Mesendoderm (in vitro differentiated cells): ENCODE data around the gene TMEM229B.
A peak's percentile ranks its signal among the peaks of the same experiment; 100 is the strongest.

Source experiments
- DNase-seq: peaks from one replicate; pipeline ENCODE4 v3.0.0; 2013
- H2AK5ac ChIP-seq: 2 replicates; pipeline ENCODE4 v1.6.1; 2013; ENCODE audit warnings: low read length, inconsistent platforms
- H2BK120ac ChIP-seq: 2 replicates; pipeline ENCODE4 v1.6.1; 2013; ENCODE audit warnings: low read depth, mild to moderate bottlenecking, low read length, moderate library complexity, mixed read lengths
- H2BK15ac ChIP-seq: replicated peaks from 2 replicates; pipeline ENCODE4 v1.6.1; 2013; ENCODE audit warnings: low read depth, mild to moderate bottlenecking, moderate library complexity
- H2BK5ac ChIP-seq: 2 replicates; pipeline ENCODE4 v1.6.1; 2013; ENCODE audit warnings: low read length, inconsistent platforms
- H3K18ac ChIP-seq: 2 replicates; pipeline ENCODE4 v1.6.1; 2013; ENCODE audit warnings: mild to moderate bottlenecking, low read length, mixed read lengths
- H3K23ac ChIP-seq: one replicate; pipeline ENCODE4 v1.6.1; 2013; ENCODE audit warnings: low read length
- H3K27ac ChIP-seq: 2 replicates; pipeline ENCODE4 v1.5.1; 2013; ENCODE audit warnings: low read depth, mild to moderate bottlenecking, inconsistent platforms, low read length, moderate library complexity
- H3K27me3 ChIP-seq: 2 replicates; pipeline ENCODE4 v1.6.1; 2013; ENCODE audit warnings: low read length, control low read depth, mild to moderate bottlenecking, inconsistent platforms; ENCODE audit not compliant: insufficient read depth, poor library complexity
- H3K36me3 ChIP-seq: 2 replicates; pipeline ENCODE4 v1.6.1; 2013; ENCODE audit warnings: low read length, inconsistent platforms; ENCODE audit not compliant: control insufficient read depth, insufficient read depth
- H3K4ac ChIP-seq: one replicate; pipeline ENCODE4 v1.6.1; 2013; ENCODE audit warnings: low read depth, mild to moderate bottlenecking, low read length, moderate library complexity
- H3K4me1 ChIP-seq: 2 replicates; pipeline ENCODE4 v1.6.1; 2013; ENCODE audit warnings: low read depth, low read length, inconsistent platforms; ENCODE audit not compliant: control insufficient read depth
- H3K4me2 ChIP-seq: 2 replicates; pipeline ENCODE4 v1.6.1; 2013; ENCODE audit warnings: low read length
- H3K4me3 ChIP-seq: 2 replicates; pipeline ENCODE4 v1.5.1; 2013; ENCODE audit warnings: mild to moderate bottlenecking, low read length
- H3K56ac ChIP-seq: one replicate; pipeline ENCODE4 v1.6.1; 2013; ENCODE audit warnings: low read length
- H3K79me1 ChIP-seq: 2 replicates; pipeline ENCODE4 v1.6.1; 2013; ENCODE audit warnings: low read length, inconsistent platforms
- H3K79me2 ChIP-seq: 2 replicates; pipeline ENCODE4 v1.6.1; 2013; ENCODE audit warnings: mild to moderate bottlenecking, low read length; ENCODE audit not compliant: control insufficient read depth, insufficient read depth
- H3K9ac ChIP-seq: 2 replicates; pipeline ENCODE4 v1.6.1; 2013; ENCODE audit warnings: low read length, inconsistent platforms
- H4K5ac ChIP-seq: one replicate; pipeline ENCODE4 v1.6.1; 2013; ENCODE audit warnings: low read length
- H4K8ac ChIP-seq: one replicate; pipeline ENCODE4 v1.6.1; 2013; ENCODE audit warnings: low read depth, mild to moderate bottlenecking, control low read depth, low read length, moderate library complexity
- WGBS: extraction: QIAGEN DNeasy Blood & Tissue Kit; methylation state at CpG from one replicate; pipeline ENCODE4 v1.1.7; 2013; ENCODE audit warnings: low lambda C conversion rate, missing lambda C conversion rate; ENCODE audit not compliant: insufficient coverage; ENCODE audit errors: extremely low coverage; 5-methylcytosine and 5-hydroxymethylcytosine counted together

TMEM229B gene

GRCh38 chr14:67436006-67436866 is 52.3 kb downstream of the TMEM229B start:
- H3K9ac ChIP-seq: no peak overlapping the region
- H3K27me3 ChIP-seq: no peaks in the 10 kb centered on the region
- DNase-seq: no peak
- H3K79me1 ChIP-seq: no peaks in the 10 kb centered on the region
- no peaks in the 10 kb centered on the region for H3K79me2 ChIP-seq
- no peak overlapping the region for H3K27ac ChIP-seq
- no peaks in the 10 kb centered on the region for H3K36me3 ChIP-seq
- H2AK5ac ChIP-seq: no peak overlapping the region
- H2BK15ac ChIP-seq: no peak overlapping the region
- WGBS: no CpG with 5 or more reads among the region's 10 CpGs
- H3K18ac ChIP-seq: no peak overlapping the region
- no peak overlapping the region for H3K4me3 ChIP-seq
- no peak overlapping the region for H3K4ac ChIP-seq
- H4K8ac ChIP-seq: no peak overlapping the region
- H4K5ac ChIP-seq: no peak overlapping the region
- no peak overlapping the region for H3K4me2 ChIP-seq
- no peak overlapping the region for H3K23ac ChIP-seq
- no peaks in the 10 kb centered on the region for H3K4me1 ChIP-seq
- H2BK5ac ChIP-seq: no peak overlapping the region
- H3K56ac ChIP-seq: no peak overlapping the region
- H2BK120ac ChIP-seq: no peak overlapping the region

GRCh38 chr14:67435603-67436002 is 52.9 kb downstream of the TMEM229B start:
- WGBS: no CpG with 5 or more reads among the region's 5 CpGs
- H3K27me3 ChIP-seq: no peaks in the 10 kb centered on the region

DNA sequence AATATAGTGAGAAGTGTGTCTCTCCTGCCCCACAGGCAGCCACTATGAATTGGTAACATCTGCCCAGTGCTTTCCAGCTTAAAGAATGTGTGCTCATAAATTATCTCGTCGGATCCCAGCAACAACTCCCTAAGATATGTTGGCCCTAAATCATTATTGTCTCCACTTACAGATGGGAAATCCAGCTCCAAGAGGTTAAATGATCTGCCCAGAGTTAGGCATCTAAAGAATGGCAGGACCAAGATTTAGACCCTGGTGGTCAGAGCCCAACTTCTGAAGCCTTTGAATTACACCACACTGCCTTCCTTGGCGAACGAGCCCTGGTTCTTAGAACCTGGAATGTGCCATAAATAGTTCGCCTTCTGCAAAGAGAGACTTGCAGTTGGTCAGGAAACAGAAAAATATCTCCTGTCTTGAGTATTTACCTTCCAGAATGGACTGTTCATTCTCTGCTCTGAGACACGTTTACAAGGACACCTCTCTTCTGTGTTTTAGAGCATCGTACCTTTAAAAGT is 56.4 kb downstream of the TMEM229B start:
- no peak for DNase-seq

More at GRCh38 chr14:67435603-67436002, 52.9 kb downstream of the TMEM229B start:
- no peak for DNase-seq
- no peaks in the 10 kb centered on the region for H3K79me1 ChIP-seq
- no peak overlapping the region for H3K4me3 ChIP-seq
- no peak overlapping the region for H3K27ac ChIP-seq
- no peak overlapping the region for H3K23ac ChIP-seq
- H2BK15ac ChIP-seq: no peak overlapping the region
- no peak overlapping the region for H3K4ac ChIP-seq
- no peak overlapping the region for H2BK5ac ChIP-seq
- H4K8ac ChIP-seq: no peak overlapping the region
- no peaks in the 10 kb centered on the region for H3K4me1 ChIP-seq
- no peak overlapping the region for H2BK120ac ChIP-seq
- H3K56ac ChIP-seq: no peak overlapping the region
- no peaks in the 10 kb centered on the region for H3K36me3 ChIP-seq
- H3K9ac ChIP-seq: no peak overlapping the region
- H4K5ac ChIP-seq: no peak overlapping the region
- no peak overlapping the region for H3K4me2 ChIP-seq
- no peak overlapping the region for H2AK5ac ChIP-seq
- H3K18ac ChIP-seq: no peak overlapping the region
- no peaks in the 10 kb centered on the region for H3K79me2 ChIP-seq

DNA sequence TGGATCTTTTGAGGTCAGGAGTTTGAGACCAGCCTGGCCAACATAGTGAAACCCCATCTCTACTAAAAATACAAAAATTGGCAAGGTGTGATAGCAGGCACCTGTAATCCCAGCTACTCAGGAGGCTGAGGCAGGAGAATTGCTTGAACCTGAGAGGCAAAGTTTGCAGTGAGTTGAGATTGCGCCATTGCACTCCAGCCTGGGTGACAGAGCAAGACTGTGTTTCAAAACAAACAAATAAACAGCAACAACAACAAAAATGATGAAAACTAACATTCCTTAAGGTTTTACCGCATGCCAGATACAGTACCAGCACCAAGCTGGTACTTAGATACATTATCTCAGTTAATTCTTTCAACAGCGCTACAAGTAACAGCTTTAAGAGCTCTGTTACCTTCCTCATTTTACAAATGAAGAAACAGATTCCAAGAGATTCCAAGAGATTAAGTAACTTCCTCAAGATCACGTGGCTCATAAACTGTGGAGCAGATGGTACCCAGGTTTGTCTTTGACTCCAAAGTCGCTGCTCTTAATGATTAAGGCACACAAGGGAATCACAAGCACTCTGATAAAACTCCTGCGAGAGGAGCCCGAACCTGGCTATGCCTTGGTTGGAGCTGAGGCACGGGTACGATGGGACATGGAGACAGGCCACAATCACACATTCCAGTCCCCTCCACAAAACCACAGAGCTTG is 58.9 kb downstream of the TMEM229B start:
- H2BK15ac ChIP-seq: no peak overlapping the region
- no peaks in the 10 kb centered on the region for H3K79me2 ChIP-seq
- H3K9ac ChIP-seq: no peak overlapping the region
- no peak overlapping the region for H4K5ac ChIP-seq
- H3K27me3 ChIP-seq: no peaks in the 10 kb centered on the region
- no peaks in the 10 kb centered on the region for H3K79me1 ChIP-seq
- H3K36me3 ChIP-seq: no peaks in the 10 kb centered on the region
- H3K4me2 ChIP-seq: no peak overlapping the region
- no peak overlapping the region for H3K4me3 ChIP-seq
- H3K27ac ChIP-seq: no peak overlapping the region
- DNase-seq: no peak
- WGBS: no CpG with 5 or more reads among the region's 9 CpGs
- H3K18ac ChIP-seq: no peak overlapping the region
- H2BK5ac ChIP-seq: no peak overlapping the region
- H3K23ac ChIP-seq: no peak overlapping the region
- H2BK120ac ChIP-seq: no peak overlapping the region
- no peaks in the 10 kb centered on the region for H3K4me1 ChIP-seq
- H3K4ac ChIP-seq: no peak overlapping the region
- H2AK5ac ChIP-seq: no peak overlapping the region
- no peak overlapping the region for H3K56ac ChIP-seq
- H4K8ac ChIP-seq: no peak overlapping the region

More for the DNA sequence above, 56.4 kb downstream of the TMEM229B start:
- H3K18ac ChIP-seq: no peak overlapping the region
- no CpG with 5 or more reads among the region's 7 CpGs for WGBS
- H3K27me3 ChIP-seq: no peaks in the 10 kb centered on the region
- no peaks in the 10 kb centered on the region for H3K36me3 ChIP-seq
- no peak overlapping the region for H3K56ac ChIP-seq
- H3K79me1 ChIP-seq: no peaks in the 10 kb centered on the region
- no peak overlapping the region for H3K27ac ChIP-seq
- no peak overlapping the region for H3K4me3 ChIP-seq
- no peak overlapping the region for H2BK15ac ChIP-seq
- no peak overlapping the region for H2BK120ac ChIP-seq
- H2BK5ac ChIP-seq: no peak overlapping the region
- H4K8ac ChIP-seq: no peak overlapping the region
- H2AK5ac ChIP-seq: no peak overlapping the region
- H3K4me1 ChIP-seq: no peaks in the 10 kb centered on the region
- no peak overlapping the region for H3K23ac ChIP-seq
- no peak overlapping the region for H3K4me2 ChIP-seq
- H3K9ac ChIP-seq: no peak overlapping the region
- H3K79me2 ChIP-seq: no peaks in the 10 kb centered on the region
- no peak overlapping the region for H3K4ac ChIP-seq
- no peak overlapping the region for H4K5ac ChIP-seq

DNA sequence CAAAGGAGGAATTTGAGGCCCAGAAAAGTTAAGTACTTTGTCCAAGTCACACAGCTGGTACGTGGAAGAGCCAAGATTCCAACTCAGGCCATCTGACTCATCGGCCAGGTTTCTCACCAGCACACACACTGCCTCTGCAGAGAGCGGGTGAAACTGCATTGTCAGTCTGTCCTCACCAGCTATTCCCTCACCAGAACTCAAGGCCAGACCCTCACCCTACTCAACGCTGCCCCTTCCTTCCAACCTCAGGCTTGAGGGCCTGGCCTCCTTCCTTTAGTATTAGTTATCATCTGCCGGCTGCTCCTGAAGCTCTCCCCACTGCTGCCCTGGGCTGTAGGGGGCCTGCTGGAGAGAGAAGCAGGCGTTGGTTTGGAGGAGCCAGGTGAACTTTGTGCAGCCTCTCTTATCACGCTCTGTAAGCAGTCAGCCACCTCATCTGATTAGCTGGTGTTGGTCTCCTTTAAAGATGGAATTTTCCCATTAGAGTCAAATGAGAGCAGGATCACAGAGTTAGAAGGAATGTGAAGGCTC is 60.0 kb downstream of the TMEM229B start:
- no peak overlapping the region for H4K5ac ChIP-seq
- H3K4me1 ChIP-seq: no peaks in the 10 kb centered on the region
- H3K36me3 ChIP-seq: no peaks in the 10 kb centered on the region
- WGBS: no CpG with 5 or more reads among the region's 7 CpGs
- H2AK5ac ChIP-seq: no peak overlapping the region
- no peak overlapping the region for H2BK5ac ChIP-seq
- no peak overlapping the region for H2BK15ac ChIP-seq
- no peak overlapping the region for H3K56ac ChIP-seq
- no peaks in the 10 kb centered on the region for H3K79me1 ChIP-seq
- no peak overlapping the region for H3K23ac ChIP-seq
- H4K8ac ChIP-seq: no peak overlapping the region
- no peak overlapping the region for H3K27ac ChIP-seq
- H3K27me3 ChIP-seq: no peaks in the 10 kb centered on the region
- no peak overlapping the region for H3K4me2 ChIP-seq
- H3K79me2 ChIP-seq: no peaks in the 10 kb centered on the region
- DNase-seq: peak; percentile 88
- no peak overlapping the region for H3K4ac ChIP-seq
- no peak overlapping the region for H3K9ac ChIP-seq
- H3K18ac ChIP-seq: no peak overlapping the region
- no peak overlapping the region for H3K4me3 ChIP-seq
- H2BK120ac ChIP-seq: no peak overlapping the region
